ENCODE results near the gene WNK1.

DNA sequence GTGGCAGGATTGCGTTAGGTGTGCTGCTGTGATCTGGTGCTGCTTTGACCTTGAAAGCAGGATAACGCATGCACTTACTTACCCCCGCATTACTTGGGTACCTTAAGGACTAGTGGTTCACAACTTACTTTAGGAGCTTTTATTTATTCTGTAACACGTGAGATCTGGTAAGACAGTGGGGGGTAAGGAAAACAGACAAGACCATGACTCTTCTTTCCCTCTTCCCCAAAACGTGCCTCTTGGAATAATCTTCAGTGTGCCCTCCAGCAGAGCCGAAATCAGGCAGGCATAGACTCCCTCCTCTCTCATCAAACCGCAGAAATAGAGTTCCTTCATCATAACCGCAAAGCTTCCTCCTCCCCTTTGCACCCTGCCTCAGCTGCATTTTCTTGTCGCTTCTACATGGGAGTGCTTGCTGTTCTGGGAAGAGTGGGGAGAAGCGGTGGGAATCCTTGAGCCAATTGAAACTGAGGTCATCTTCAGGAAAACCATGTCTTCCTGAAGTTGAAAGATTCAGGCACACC, 153.7 kb downstream of the WNK1 start:
- TF ChIP-seq, protein P1, sequence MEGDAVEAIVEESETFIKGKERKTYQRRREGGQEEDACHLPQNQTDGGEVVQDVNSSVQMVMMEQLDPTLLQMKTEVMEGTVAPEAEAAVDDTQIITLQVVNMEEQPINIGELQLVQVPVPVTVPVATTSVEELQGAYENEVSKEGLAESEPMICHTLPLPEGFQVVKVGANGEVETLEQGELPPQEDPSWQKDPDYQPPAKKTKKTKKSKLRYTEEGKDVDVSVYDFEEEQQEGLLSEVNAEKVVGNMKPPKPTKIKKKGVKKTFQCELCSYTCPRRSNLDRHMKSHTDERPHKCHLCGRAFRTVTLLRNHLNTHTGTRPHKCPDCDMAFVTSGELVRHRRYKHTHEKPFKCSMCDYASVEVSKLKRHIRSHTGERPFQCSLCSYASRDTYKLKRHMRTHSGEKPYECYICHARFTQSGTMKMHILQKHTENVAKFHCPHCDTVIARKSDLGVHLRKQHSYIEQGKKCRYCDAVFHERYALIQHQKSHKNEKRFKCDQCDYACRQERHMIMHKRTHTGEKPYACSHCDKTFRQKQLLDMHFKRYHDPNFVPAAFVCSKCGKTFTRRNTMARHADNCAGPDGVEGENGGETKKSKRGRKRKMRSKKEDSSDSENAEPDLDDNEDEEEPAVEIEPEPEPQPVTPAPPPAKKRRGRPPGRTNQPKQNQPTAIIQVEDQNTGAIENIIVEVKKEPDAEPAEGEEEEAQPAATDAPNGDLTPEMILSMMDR (IDR thresholded peaks at IDR 0.05; ENCODE audit: control extremely low read depth in 1 of 3, insufficient read depth in 1 of 3, low read depth in 1 of 3, low read length in 3 of 3): no peak
- TF ChIP-seq EP300 (IDR thresholded peaks at IDR 0.05; ENCODE audit: borderline replicate concordance in 1 of 2, low read depth in 2 of 2, low read length in 2 of 2) (no peak), CHD2 (IDR thresholded peaks at IDR 0.05; ENCODE audit: low read length) (no peak), NRF1 (IDR thresholded peaks at IDR 0.05; ENCODE audit: low read depth, low read length) (no peak), POLR2AphosphoS5 (IDR thresholded peaks at IDR 0.05; ENCODE audit: low read depth, low read length) (no peak), ZNF274 (IDR thresholded peaks at IDR 0.05; ENCODE audit: borderline replicate concordance, extremely low read depth, low read length) (no peak), EGR1 (IDR thresholded peaks at IDR 0.05; ENCODE audit: borderline replicate concordance, low read depth, low read length) (no peak), GABPA (IDR thresholded peaks at IDR 0.05; ENCODE audit: borderline replicate concordance, insufficient read depth, low read length) (no peak), MAFK (IDR thresholded peaks at IDR 0.05; ENCODE audit: low read depth, low read length) (no peak), ASH2L (IDR thresholded peaks at IDR 0.05; ENCODE audit: low read length) (no peak), SIX5 (IDR thresholded peaks at IDR 0.05; ENCODE audit: low read depth, low read length) (no peak)

All from H1 (cell line).